ENCODE measurements around the gene MLPH. TPM values are rescaled to one million over a fixed set of nuclear protein-coding genes. Genes with fewer than 3 reads are reported as not detected.

The MLPH gene
- total and polyA plus RNA-seq, 2 of the 13 experiments (the other 11 are each of a cell fraction or from before 2014, with no cell fraction given), result 0.12 TPM; not detected in 1

GRCh38 chr2:237603718-237604362 lies 116.8 kb downstream of the MLPH start (continued):
- TF ChIP-seq THAP9 (CRISPR knock-in tag; IDR thresholded peaks at IDR 0.05; ENCODE audit: borderline replicate concordance) (no peak), BRD4 (CRISPR knock-in tag; IDR thresholded peaks at IDR 0.05) (no peak), ZSCAN9 (CRISPR knock-in tag; IDR thresholded peaks at IDR 0.05; ENCODE audit: borderline replicate concordance) (0 out of 2 replicates have a peak, but pooled peaks have one; percentile 24), SPEN (CRISPR knock-in tag; IDR thresholded peaks at IDR 0.05; ENCODE audit: low read depth) (no peak), HHEX (CRISPR knock-in tag; IDR thresholded peaks at IDR 0.05) (no peak), NR2F6 (IDR thresholded peaks at IDR 0.05) (no peak), NR2F6 (CRISPR knock-in tag; IDR thresholded peaks at IDR 0.05) (no peak), TEF (CRISPR knock-in tag; IDR thresholded peaks at IDR 0.05) (no peak), NCOR1 (IDR thresholded peaks at IDR 0.05; ENCODE audit: borderline replicate concordance, low read length) (no peak), ZFP82 (CRISPR knock-in tag; IDR thresholded peaks at IDR 0.05; ENCODE audit: borderline replicate concordance) (no peak), ZNF7 (CRISPR knock-in tag; IDR thresholded peaks at IDR 0.05) (no peak), ZNF883 (CRISPR knock-in tag; IDR thresholded peaks at IDR 0.05; ENCODE audit: not compliant biosample characterization) (no peak), ZNF235 (CRISPR knock-in tag; IDR thresholded peaks at IDR 0.05; ENCODE audit: borderline replicate concordance) (no peak), MXD3 (CRISPR knock-in tag; IDR thresholded peaks at IDR 0.05) (no peak), NCOA5 (CRISPR knock-in tag; IDR thresholded peaks at IDR 0.05) (no peak), ZNF10 (CRISPR knock-in tag; IDR thresholded peaks at IDR 0.05; ENCODE audit: borderline replicate concordance, low read depth) (no peak), ZNF558 (CRISPR knock-in tag; IDR thresholded peaks at IDR 0.05; ENCODE audit: borderline replicate concordance) (no peak), DPF2 (CRISPR knock-in tag; IDR thresholded peaks at IDR 0.05; ENCODE audit: borderline replicate concordance, low read depth) (no peak), CHCHD3 (CRISPR knock-in tag; IDR thresholded peaks at IDR 0.05) (no peak), ZNF282 (IDR thresholded peaks at IDR 0.05; ENCODE audit: partially characterized antibody) (no peak), LRRFIP1 (CRISPR knock-in tag; conservative IDR thresholded peaks at IDR 0.05) (no peak)
- TF ChIP-seq, protein P1, sequence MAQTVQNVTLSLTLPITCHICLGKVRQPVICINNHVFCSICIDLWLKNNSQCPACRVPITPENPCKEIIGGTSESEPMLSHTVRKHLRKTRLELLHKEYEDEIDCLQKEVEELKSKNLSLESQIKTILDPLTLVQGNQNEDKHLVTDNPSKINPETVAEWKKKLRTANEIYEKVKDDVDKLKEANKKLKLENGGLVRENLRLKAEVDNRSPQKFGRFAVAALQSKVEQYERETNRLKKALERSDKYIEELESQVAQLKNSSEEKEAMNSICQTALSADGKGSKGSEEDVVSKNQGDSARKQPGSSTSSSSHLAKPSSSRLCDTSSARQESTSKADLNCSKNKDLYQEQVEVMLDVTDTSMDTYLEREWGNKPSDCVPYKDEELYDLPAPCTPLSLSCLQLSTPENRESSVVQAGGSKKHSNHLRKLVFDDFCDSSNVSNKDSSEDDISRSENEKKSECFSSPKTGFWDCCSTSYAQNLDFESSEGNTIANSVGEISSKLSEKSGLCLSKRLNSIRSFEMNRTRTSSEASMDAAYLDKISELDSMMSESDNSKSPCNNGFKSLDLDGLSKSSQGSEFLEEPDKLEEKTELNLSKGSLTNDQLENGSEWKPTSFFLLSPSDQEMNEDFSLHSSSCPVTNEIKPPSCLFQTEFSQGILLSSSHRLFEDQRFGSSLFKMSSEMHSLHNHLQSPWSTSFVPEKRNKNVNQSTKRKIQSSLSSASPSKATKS (CRISPR knock-in tag; IDR thresholded peaks at IDR 0.05), result no peak
